ENCODE results near the gene AFAP1. TPM values are rescaled to one million over a fixed set of nuclear protein-coding genes. Genes with fewer than 3 reads are reported as not detected.

The AFAP1 gene
- total and polyA plus RNA-seq, 12 donors, result 2.9 to 8.9 (median 5.8) TPM

- no peak overlapping the region for H3K4me3 ChIP-seq
- H3K36me3 ChIP-seq, result peaks cover 0 to 83% (median 4%) of the 10 kb centered on the region in 9 donors
- no peak overlapping the region for H3K27ac ChIP-seq
- ATAC-seq, result no peak
- intact Hi-C loops (cut with DNase I), result loop anchor here in 1 of 10 donors (2.0 kb wide), 1 partner anchor 35 kb away; no protein-coding TSS in a partner anchor
- DNase-seq, result no peak
- H3K9me3 ChIP-seq, result no peaks in the 10 kb centered on the region
- TF ChIP-seq CTCF (IDR thresholded peaks at IDR 0.05), result no peak
- WGBS, 2 donors, result 83 to 89% methylated on average over 12 of the region's 12 CpGs
- H3K27me3 ChIP-seq, result no peaks in the 10 kb centered on the region
- H3K4me1 ChIP-seq, result peaks cover 0 to 8% (median 0%) of the 10 kb centered on the region in 9 donors
These were observed 174.0 kb downstream of the AFAP1 start for GRCh38 chr4:7765666-7766065.

- Histone ChIP-seq H3K4me3 (no peak overlapping the region), H3K27ac (no peak overlapping the region), H3K4me1 (peaks cover 0 to 8% (median 0%) of the 10 kb centered on the region in 9 donors), H3K9me3 (no peaks in the 10 kb centered on the region), H3K27me3 (no peaks in the 10 kb centered on the region), H3K36me3 (peaks cover 0 to 84% (median 4%) of the 10 kb centered on the region in 9 donors)
- DNase-seq, result no peak
- intact Hi-C loops (cut with DNase I), result loop anchor here in 5 of 10 donors (5.0 kb wide), 3 partner anchors 33 to 223 kb away; no protein-coding TSS in a partner anchor
- no peak for ATAC-seq
- no peak for TF ChIP-seq CTCF (IDR thresholded peaks at IDR 0.05)
- 93 to 96% methylated on average over 5 of the region's 5 CpGs for WGBS, 2 donors
These were observed 175.2 kb downstream of the AFAP1 start for GRCh38 chr4:7764466-7764865.

- no peak overlapping the region for H3K27ac ChIP-seq
- 91 to 92% methylated on average over 10 of the region's 10 CpGs for WGBS, 2 donors
- H3K4me1 ChIP-seq, result peaks cover 0 to 10% (median 2%) of the 10 kb centered on the region in 9 donors
- DNase-seq, result no peak
- H3K36me3 ChIP-seq, result peaks cover 0 to 81% (median 4%) of the 10 kb centered on the region in 9 donors
- no peak for TF ChIP-seq CTCF (IDR thresholded peaks at IDR 0.05)
- H3K4me3 ChIP-seq, result no peak overlapping the region
- no peaks in the 10 kb centered on the region for H3K9me3 ChIP-seq
- H3K27me3 ChIP-seq, result no peaks in the 10 kb centered on the region
- no peak for ATAC-seq
- intact Hi-C loops (cut with DNase I), result loop anchor here in 6 of 10 donors (2.0 to 5.0 kb wide), 4 partner anchors 34 to 224 kb away; no protein-coding TSS in a partner anchor
These were observed 175.9 kb downstream of the AFAP1 start for GRCh38 chr4:7763788-7764187.

- 94% methylated on average over 16 of the region's 16 CpGs for WGBS, 2 donors
- DNase-seq, result no peak
- intact Hi-C loops (cut with DNase I), result loop anchor here in 6 of 10 donors (2.0 to 5.0 kb wide), 4 partner anchors 34 to 224 kb away; no protein-coding TSS in a partner anchor
- Histone ChIP-seq H3K9me3 (no peaks in the 10 kb centered on the region), H3K36me3 (peaks cover 0 to 74% (median under 1%) of the 10 kb centered on the region in 9 donors), H3K27me3 (no peaks in the 10 kb centered on the region), H3K27ac (no peak overlapping the region), H3K4me3 (no peak overlapping the region), H3K4me1 (peaks cover 0 to 16% (median 4%) of the 10 kb centered on the region in 9 donors)
- no peak for ATAC-seq
- no peak for TF ChIP-seq CTCF (IDR thresholded peaks at IDR 0.05)
These were observed 176.6 kb downstream of the AFAP1 start for GRCh38 chr4:7763106-7763505.
